Astrocyte of the spinal cord (primary cell): Measurements from ENCODE around the gene FBXO3.

Experiments
- DNase-seq: peaks from one replicate; pipeline ENCODE4 v3.0.0; 2011; ENCODE audit warnings: low read depth, low spot score
- H3K4me3 ChIP-seq: 2 replicates; pipeline ENCODE4 v1.5.1; 2011; ENCODE audit warnings: low read depth, mild to moderate bottlenecking, low read length, moderate library complexity
- in situ Hi-C: cut with HindIII; loops from 2 replicates; pipeline ENCODE4 v1.10.0; 2017; ENCODE audit warnings: low sequenced_read_pairs
- TF ChIP-seq, protein P1 (sequence below): IDR thresholded peaks from 2 replicates; pipeline ENCODE4 v1.5.1; 2012; ENCODE audit warnings: low read depth, mild to moderate bottlenecking, low read length, inconsistent platforms

The FBXO3 gene

DNA sequence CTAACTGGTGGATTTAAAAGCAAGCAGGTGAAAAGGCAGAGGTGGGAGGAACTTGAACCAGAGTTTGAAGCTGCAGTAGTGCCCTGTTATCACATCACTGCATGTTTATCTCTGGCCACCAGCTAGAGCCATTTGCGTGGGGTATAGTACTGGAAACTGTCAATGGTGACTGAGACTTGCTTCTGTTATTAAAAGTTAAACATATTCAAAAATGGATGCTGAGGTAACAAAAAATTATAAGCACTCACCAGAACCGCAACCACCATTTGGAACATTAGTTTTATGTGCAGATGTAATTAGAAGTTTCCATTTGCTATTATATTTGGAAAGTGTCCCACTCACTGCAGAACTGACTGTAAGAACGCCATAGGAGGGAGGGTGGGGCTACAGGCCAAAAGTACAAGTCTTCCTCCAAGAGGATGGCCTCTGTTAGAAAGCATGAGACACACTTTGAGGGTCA, 36.9 kb downstream of the FBXO3 start:
- in situ Hi-C loops, result no loop called here
- no peak overlapping the region for H3K4me3 ChIP-seq
- TF ChIP-seq, protein P1, sequence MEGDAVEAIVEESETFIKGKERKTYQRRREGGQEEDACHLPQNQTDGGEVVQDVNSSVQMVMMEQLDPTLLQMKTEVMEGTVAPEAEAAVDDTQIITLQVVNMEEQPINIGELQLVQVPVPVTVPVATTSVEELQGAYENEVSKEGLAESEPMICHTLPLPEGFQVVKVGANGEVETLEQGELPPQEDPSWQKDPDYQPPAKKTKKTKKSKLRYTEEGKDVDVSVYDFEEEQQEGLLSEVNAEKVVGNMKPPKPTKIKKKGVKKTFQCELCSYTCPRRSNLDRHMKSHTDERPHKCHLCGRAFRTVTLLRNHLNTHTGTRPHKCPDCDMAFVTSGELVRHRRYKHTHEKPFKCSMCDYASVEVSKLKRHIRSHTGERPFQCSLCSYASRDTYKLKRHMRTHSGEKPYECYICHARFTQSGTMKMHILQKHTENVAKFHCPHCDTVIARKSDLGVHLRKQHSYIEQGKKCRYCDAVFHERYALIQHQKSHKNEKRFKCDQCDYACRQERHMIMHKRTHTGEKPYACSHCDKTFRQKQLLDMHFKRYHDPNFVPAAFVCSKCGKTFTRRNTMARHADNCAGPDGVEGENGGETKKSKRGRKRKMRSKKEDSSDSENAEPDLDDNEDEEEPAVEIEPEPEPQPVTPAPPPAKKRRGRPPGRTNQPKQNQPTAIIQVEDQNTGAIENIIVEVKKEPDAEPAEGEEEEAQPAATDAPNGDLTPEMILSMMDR, result no peak
- DNase-seq, result peak; percentile 38

DNA sequence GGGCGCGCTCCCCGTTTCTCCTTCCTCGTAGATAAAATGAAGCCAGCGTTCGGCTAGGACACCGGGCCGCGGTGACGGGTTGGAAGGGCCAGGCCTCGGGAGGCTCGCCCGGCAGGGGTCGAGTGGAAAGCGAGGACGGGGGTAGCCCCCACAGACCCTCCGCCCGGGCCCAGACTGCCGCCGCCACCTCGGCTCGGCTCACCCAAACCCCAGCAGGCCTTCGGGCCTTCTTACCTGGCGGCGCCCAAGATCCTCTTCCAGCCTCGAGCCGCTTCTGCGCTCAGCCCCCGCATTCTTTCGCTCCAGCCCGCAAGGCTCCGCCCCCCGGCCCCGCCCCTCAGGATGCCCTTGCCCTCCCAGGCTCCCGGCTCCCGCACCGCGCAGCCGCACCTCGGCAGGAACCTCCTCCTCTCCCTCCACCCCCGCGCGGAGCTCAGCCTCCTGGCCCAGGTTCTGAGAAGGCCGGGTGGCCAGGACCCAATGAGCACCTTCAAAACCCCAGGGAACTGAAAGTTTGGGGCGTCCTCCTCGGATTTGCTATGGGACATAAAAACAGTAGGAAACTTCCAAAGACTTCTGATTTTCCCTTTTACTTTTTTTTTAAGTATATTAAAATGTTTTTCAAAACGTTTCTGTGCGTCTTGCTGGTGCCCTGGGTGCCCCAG, 38.0 kb downstream of the FBXO3 start, which contains the start of gene CD59:
Gene CD59, minus strand, starts transcription at position 276 of the 665 bp plus-strand sequence. CDS start 13,978 bp downstream, outside the sequence.
- peak; percentile 92 for DNase-seq
- H3K4me3 ChIP-seq, result peak within 1 kb of the TSS; percentile 87
- in situ Hi-C loops, result no loop called here
- TF ChIP-seq, protein P1, result no peak

DNA sequence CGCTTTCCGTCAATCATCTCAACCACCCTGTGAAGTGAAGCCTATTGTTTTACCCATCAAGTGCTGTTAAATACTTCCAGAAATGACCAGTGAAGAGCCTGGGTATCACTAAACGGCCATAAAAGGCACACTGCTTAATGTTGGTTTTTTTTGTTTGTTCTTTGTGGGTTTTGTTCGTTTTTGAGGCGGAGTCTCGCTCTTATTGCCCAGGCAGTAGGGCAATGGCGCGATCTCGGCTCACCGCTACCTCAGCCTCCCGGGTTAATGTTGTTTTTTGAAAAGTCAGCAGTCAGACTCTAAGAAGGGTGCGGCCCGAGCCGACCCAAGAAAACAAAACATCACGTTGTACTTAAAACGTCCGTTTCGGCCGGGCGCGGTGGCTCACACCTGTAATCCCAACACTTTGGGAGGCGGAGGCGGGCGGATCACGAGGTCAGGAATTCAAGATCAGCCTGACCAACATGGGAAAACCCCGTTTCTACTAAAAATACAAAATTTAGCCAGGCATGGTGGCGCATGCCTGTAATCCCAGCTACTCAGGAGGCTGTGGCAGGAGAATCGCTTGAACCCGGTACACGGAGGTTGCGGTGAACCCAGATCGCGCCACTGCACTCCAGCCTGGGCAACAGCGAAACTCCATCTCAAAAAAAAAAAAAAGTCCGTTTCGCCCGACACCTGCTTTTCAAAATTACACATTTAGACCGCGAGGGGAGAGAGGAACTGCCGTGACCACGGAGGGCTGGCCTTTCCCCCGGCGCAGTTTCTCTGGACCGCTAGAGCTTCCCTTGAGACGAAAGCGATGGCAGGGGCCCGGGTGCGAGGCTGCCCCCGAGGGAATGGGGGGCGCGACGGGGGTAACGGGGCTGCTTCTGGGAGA, 38.8 kb downstream of the FBXO3 start:
- in situ Hi-C loops, result no loop called here

DNA sequence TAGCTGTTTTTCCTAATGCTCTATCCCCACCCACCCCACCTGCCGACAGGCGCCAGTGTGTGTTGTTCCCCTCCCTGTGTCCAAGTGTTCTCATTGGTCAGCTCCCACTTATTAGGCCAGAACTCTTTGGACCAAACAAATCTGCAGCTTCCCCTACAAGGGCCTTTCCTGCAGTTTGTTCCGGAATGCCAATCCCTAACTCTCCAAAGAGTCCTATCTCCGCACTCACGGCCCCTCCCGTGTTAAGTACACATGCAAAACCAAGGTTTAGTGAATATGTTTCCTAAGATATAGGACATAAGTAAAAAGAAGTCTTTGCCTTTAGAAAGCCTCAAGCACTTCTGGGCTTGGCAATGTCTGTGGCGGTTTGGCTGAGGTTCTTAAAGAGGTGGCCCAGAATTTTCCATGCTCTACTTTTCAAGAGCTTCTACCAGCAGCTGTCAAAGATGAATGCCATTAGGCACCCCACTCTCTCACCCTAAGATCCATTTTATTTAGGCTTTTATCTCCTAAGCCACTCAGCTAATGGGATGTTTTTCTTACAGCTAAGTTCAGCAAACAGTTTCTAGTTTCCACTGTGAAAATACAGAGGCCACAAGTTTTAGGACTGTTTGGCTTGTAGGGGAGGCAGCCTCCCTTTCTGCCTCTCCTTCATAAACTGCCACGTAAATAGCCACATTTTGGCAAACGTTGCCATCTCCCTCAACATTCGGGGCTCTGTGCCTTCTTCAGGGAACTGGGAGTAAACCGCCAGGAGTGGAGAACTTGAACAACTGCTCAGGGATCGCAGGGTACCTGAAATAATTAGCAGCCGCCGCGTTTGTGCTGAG, 39.7 kb downstream of the FBXO3 start:
- in situ Hi-C loops, result no loop called here
- peak; percentile 77 for DNase-seq
- H3K4me3 ChIP-seq, result peak overlapping the region; percentile 87
- TF ChIP-seq, protein P1, result no peak

More for the DNA sequence above, 38.8 kb downstream of the FBXO3 start:
- peak; percentile 33 for DNase-seq
- TF ChIP-seq, protein P1, result peak; percentile 3
- H3K4me3 ChIP-seq, result peak overlapping the region; percentile 87

DNA sequence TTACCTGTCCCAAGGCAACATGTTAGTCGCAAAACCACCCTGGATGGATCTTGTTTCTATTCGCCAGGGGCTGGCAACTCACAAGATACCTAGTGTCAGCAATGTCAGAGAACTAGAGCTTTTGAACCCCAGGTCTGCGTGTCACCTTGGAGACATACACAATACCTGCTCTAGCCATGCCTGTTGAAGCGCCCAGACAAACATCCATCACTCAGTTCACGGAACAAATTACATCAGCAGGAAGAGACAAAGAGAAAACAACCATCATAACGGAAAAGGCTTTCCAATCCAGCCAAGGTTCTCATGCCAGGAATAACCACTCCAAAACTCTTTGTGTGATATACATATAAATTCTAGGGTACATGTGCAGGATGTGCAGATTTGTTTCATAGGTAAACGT, 40.3 kb downstream of the FBXO3 start:
- in situ Hi-C loops, result no loop called here

More for the DNA sequence above, 40.3 kb downstream of the FBXO3 start:
- peak overlapping the region; percentile 87 for H3K4me3 ChIP-seq
- no peak for DNase-seq
- TF ChIP-seq, protein P1, result no peak
